GM21528 (cell line): ENCODE results near the gene TIAM2.
A peak's percentile ranks its signal among the peaks of the same experiment; 100 is the strongest.

Experiments
- ATAC-seq: cut with Tn5 transposase; IDR thresholded peaks from one replicate; pipeline ENCODE4 v1.9.1; 2021; ENCODE audit warnings: mild to moderate bottlenecking, moderate library complexity; ENCODE audit not compliant: unreplicated experiment, low FRiP score

Gene TIAM2

DNA sequence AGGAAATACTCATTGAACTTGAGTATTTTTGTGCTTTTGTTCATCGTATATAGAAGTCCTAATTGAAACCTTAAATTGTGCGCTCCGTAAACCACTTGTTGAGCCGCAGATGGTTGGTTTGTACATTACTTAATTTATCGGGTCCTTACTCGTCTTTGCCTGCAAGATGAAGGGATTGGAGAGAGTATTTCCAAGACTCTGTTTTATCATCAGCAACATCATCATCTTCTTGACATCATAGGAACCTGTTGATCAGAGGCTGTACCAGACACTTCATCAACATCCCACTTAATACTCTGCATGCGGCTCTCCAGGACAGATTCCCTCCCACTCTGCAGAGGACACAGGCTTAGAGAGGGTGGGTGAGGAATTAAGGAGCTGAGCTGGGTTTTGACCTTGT, 28.6 kb downstream of the TIAM2 start:
- ATAC-seq = no peak

GRCh38 chr6:155024391-155025027, 29.4 kb downstream of the TIAM2 start:
- no peak for ATAC-seq

- ATAC-seq = no peak
Observed at GRCh38 chr6:155026022-155026705, 31.0 kb downstream of the TIAM2 start.

DNA sequence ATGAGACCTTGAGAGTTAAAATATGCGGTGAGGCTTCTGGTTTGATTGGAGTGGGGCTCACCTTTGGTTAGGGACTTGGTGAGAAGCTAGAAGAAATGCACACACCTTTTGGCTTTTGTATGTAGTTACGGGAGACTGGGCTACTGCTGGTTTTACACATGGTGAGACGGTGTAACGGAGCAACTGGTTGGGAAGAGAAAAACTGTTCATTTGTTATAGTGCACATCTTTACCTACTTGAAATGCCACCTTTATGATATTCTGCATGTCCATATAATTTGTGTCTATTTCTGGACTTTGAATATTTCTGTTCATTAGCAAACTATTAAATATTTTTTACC, 31.6 kb downstream of the TIAM2 start:
- ATAC-seq = no peak

- ATAC-seq = no peak
Observed at GRCh38 chr6:155030148-155030720, 35.1 kb downstream of the TIAM2 start.

DNA sequence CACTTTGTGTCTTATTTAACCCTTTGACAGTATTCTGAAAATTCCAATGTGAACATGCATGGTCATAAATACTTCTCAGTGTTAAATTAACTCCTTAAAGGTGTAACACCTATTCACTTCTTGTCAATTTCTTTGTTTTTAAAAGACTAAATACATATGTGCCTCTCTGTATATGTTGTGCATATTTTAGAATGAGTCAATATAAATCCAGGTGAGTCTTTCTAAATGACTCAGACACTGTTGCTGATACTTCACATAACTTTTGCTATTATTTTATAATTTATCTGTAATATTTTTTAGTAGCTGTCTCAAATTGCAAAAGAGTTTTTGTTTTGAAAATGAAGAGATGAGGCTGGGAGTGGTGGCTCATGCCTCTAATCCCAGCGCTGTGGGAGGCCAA, 36.0 kb downstream of the TIAM2 start:
- ATAC-seq = no peak

- ATAC-seq = no peak
Observed at GRCh38 chr6:155033021-155033791, 38.1 kb downstream of the TIAM2 start.

DNA sequence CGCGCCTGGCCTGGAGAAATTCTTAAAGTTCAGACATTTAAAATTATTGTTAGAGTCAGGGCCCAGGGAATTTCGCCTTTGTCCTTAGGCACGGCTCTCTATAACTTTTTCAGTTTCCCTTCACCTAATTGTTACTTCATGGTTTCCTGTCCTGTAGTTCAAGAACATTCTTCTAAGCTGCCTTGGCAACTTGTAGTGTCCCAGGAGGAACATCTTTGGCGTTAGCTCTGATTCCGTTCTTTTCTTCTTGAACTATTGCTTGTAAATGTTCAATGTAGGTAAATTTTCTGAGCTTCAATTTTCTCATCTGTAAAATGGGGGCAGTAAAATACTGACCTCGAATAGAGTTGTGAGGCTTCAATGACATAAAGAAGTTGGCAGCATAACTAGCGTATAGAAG, 41.8 kb downstream of the TIAM2 start:
- ATAC-seq = no peak

DNA sequence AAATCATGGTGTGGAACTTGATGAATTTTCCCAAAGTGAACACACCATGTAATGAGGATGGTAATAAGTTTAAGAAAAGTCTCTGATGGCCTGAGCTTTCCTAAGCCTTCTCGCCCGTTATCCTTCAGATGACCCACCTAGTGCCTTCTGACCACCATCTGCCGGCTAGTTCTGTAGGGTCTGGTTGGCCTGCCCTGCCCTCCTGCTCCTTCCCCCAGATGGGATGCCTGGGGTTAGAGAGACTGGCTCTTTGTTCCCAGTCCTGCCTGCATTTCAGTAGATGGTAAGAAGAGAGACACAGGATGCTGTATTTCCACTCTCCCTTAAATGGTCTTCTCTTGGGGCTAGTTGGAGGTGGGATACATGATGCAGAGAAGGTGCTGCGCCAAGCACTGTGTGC, 43.0 kb downstream of the TIAM2 start:
- ATAC-seq = no peak

- ATAC-seq = no peak
Observed at GRCh38 chr6:155038527-155038926, 43.4 kb downstream of the TIAM2 start.

DNA sequence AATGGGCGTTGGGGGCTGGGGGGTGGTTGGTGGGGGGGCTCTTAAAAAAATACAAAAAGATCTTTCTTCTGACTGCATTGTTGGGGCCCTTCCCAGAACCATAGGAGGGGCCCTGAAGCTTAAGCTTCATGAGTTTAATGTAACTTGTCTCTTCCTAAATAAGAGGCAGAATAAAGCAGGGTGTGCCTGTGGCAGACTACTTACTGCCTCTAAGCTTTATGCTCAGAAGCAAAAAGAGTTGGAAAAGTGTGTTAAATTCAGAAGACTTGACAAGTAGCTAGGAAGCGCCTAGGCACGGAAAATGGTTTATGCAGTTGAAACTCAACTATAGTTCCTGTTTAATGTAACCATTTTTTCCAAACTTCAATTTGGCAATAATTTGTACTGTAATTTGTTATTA, 44.5 kb downstream of the TIAM2 start:
- no peak for ATAC-seq

DNA sequence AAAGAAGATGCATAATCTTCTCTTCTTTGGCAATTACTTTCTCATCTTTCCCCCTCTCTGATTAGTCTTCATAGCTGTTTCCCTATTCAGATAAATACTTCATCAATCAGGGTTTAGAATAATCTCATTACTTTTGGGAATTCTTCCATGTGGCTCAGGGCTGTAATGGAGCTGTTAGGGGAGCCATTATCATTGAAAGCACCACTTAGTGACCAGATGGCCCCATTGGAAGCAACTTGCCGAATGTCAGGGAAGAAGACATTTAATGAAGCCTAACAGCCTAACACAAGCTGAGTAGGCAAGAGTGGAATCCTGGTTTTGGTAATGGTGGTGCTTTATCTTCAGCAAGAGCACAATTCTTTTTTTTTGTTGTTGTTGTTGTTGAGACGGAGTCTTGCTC, 45.0 kb downstream of the TIAM2 start:
- no peak for ATAC-seq

- ATAC-seq = no peak
Observed at GRCh38 chr6:155040901-155041650, 46.0 kb downstream of the TIAM2 start.

- ATAC-seq = no peak
Observed at GRCh38 chr6:155041741-155042279, 46.7 kb downstream of the TIAM2 start.

DNA sequence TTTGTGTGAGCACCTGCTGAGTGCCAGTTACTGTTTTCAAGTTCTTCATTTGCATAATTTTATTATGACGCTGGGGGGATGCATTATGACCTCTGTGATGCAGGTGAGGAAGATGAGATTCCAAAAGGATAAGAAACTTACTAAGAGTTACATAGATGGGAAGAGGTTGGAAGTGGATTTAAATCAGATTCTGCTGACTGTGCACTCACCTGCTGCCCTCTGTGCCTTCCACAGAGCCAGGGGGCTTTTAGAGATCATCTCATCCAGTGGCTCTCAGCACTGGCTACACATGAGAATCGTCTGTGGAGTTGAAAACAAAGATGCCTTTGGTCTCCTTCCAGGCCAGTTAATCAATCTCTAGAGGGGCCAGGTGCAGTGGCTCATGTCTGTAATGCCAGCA, 47.9 kb downstream of the TIAM2 start:
- no peak for ATAC-seq

DNA sequence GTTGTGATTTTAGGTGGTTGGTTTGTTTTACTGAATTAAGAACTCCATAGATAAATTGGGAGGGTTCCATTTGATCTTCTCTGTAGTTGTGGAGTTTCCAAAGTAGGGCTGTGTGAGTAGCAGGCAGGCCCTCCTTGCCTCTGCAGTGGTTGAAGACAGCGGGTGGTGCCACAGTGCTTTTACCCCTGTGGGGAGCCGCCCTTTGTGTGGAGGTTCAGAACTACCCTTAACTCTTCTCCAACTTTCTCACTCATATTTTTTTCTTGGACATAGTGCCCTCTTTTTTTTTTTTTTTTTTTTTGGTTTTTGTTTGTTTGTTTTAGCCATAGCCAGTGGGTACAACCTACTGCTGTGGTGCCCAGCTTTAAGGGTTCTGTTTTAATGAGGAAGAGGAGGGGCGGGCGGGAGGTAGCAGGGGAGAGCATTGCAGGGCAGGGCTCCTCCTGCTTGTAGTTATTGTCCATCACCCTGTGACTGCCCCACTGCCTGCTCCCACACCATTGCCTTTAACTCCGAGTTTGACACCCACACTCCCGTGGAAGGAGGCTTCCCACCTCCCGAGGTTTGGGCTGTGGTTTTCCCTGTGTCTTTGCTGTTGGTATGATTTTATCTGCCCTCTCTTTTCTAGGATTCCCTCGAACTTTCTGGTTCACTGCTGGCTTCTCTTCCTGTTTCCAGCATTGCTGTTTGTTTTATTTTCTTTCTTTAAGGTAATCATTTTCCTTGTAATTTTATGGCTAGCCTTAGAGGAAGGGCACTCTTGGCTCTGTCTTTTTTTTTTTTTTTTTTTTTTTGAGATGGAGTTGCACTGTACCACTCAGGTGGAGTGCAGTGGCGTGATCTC, 50.7 kb downstream of the TIAM2 start:
- no peak for ATAC-seq

DNA sequence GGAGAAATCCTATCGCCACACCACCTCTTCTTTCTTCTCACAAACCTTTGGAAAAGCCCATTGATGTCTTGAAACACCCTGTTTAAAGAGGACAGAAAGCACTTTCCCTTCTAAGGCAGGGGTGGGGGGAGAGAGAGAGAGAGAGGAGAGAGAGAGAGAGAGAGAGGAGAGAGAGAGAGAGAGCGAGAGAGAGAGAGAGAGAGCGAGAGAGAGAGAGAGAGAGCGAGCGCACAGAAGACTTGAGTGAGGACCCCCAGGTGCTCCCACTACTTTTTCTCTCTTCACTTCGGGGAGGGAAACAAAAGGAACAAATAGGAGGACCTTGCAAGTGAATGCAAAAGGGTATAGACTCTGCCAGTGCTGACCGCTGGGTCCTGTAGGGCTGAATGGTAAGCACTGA, 52.4 kb downstream of the TIAM2 start:
- ATAC-seq = no peak

DNA sequence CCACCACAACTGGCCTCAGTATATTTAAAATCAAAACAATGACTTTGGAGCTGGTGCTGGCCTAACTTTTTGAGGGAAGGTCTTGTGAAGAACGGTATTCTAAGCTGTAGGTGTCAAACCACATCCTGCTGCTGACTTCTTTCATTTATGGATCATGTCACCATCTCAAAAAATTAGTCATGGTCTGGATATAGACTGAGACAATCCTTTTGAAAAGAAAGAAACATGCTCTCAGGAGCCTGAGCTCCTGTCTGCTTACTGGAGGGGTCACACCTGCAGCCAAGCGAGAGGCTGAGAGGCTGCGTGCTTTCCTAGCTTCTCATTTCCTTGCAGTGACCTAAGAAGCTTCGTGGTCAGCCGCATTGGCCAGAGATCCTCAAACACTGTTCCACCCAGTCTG, 55.2 kb downstream of the TIAM2 start:
- peak; percentile 74 for ATAC-seq

DNA sequence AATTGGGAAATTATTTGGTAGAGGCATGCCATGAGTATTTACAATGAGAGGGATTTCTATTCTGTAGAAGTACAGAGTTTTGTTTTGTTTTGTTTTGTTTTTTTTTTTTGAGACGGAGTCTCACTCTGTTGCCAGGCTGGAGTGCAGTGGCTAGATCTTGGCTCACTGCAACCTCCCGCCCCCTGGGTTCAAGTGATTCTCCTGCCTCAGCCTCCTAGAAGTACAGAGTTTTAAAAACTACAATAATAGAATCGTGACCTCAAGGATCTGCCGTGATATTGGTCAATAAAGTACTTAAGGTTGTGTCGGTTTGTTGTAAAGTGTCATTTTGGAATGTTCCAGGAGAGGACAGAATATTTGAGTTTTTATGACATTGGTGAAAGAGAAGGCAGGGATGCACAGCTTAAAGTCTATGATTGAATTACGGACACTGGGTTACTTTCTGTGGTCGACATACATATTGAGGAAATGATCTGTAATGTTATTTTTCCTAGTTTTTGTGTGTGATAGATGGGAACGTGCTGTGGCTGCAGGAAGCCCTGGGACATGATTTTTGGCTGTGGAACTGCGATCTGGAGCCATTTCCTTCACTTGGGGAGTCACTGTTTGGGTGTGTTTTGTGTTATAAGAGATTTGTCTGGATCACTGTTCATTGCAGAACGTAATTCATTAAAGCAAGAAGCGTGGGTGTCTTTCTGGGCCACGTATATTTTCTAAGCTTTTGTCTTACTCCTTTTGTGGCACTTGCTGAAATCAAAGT, 59.6 kb downstream of the TIAM2 start:
- no peak for ATAC-seq
